Placental pericyte (primary cell): ENCODE data around the gene BMI1. TPM values are rescaled to one million over a fixed set of nuclear protein-coding genes. Genes with fewer than 3 reads are reported as not detected.

Experiments
- small RNA-seq: library from RNA; depleted of rRNA; stranded (forward); fragments of <200 nt; gene quantifications from one replicate; pipeline ENCODE3, GENCODE V24; 2012; ENCODE audit warnings: low replicate concordance
- total RNA-seq: library from RNA; depleted of rRNA; stranded (reverse); fragments of >200 nt; gene quantifications from 2 replicates; pipeline ENCODE4 v1.2.3, GENCODE V29; 2012

The BMI1 gene
- 22.3 and 29.9 TPM in 2 replicates for total RNA-seq

GRCh38 chr10:22320591-22321155, at the start of gene BMI1:
TSS of gene BMI1 (plus strand) at chr10:22321099. CDS start at chr10:22326450, 5,351 bp downstream.

GRCh38 chr10:22316286-22317075, 4.4 kb upstream of the BMI1 start, which contains the start of gene COMMD3:
TSS of gene COMMD3 (plus strand) at chr10:22316388. CDS start at chr10:22316418, 30 bp downstream.

GRCh38 chr10:22345301-22346095, 24.6 kb downstream of the BMI1 start, which contains the start of gene SPAG6:
TSS of gene SPAG6 (plus strand) at chr10:22345496. CDS start at chr10:22345612, 116 bp downstream.

Small RNA genes within 50 kb of the gene (small RNA-seq; reads per million reads assigned to genes)
- not detected for gene AL158211.3

Other genes with a start within 250 kb of the BMI1 start
- gene EBLN1, start 103.1 kb upstream of the BMI1 start, total RNA-seq, result not detected in 2 replicates
- gene COMMD3, start 4.7 kb upstream of the BMI1 start, total RNA-seq, result 27.1 and 30.4 TPM in 2 replicates
- gene SPAG6, start 24.4 kb downstream of the BMI1 start, total RNA-seq, result not detected in 2 replicates